ENCODE data around the gene CEP131. TPM values are rescaled to one million over a fixed set of nuclear protein-coding genes. Genes with fewer than 3 reads are reported as not detected.

CEP131 gene
- total RNA-seq, 1 donor from 2014 or later, result 35.1 TPM

- Mint-ChIP-seq H3K4me3 (ENCODE audit: unreplicated experiment) (no peak overlapping the region), H3K9me3 (ENCODE audit: unreplicated experiment) (peaks cover 18% of the 10 kb centered on the region), H3K27me3 (ENCODE audit: unreplicated experiment) (peaks cover 12% of the 10 kb centered on the region), H3K36me3 (ENCODE audit: unreplicated experiment) (no peaks in the 10 kb centered on the region), H3K27ac (ENCODE audit: unreplicated experiment) (no peak overlapping the region), H3K4me1 (ENCODE audit: low read depth, unreplicated experiment) (peaks cover 27% of the 10 kb centered on the region)
- DNase-seq, result no peak
- TF ChIP-seq CTCF (IDR thresholded peaks at IDR 0.05; ENCODE audit: partially characterized antibody, unreplicated experiment), result no peak
Measured at GRCh38 chr17:81257533-81257932, 34.8 kb upstream of the CEP131 start.

GRCh38 chr17:81256616-81257015, 33.9 kb upstream of the CEP131 start:
- Mint-ChIP-seq H3K4me1 (ENCODE audit: low read depth, unreplicated experiment) (peaks cover 27% of the 10 kb centered on the region), H3K9me3 (ENCODE audit: unreplicated experiment) (peaks cover 24% of the 10 kb centered on the region), H3K36me3 (ENCODE audit: unreplicated experiment) (no peaks in the 10 kb centered on the region), H3K27ac (ENCODE audit: unreplicated experiment) (no peak overlapping the region), H3K27me3 (ENCODE audit: unreplicated experiment) (peaks cover 21% of the 10 kb centered on the region), H3K4me3 (ENCODE audit: unreplicated experiment) (no peak overlapping the region)
- DNase-seq, result no peak
- TF ChIP-seq CTCF (IDR thresholded peaks at IDR 0.05; ENCODE audit: partially characterized antibody, unreplicated experiment), result no peak

- H3K27ac Mint-ChIP-seq (ENCODE audit: unreplicated experiment), result peak overlapping the region; percentile 90
- peaks cover 26% of the 10 kb centered on the region for H3K9me3 Mint-ChIP-seq (ENCODE audit: unreplicated experiment)
- peak; percentile 27 for TF ChIP-seq CTCF (IDR thresholded peaks at IDR 0.05; ENCODE audit: partially characterized antibody, unreplicated experiment)
- no peaks in the 10 kb centered on the region for H3K36me3 Mint-ChIP-seq (ENCODE audit: unreplicated experiment)
- H3K4me1 Mint-ChIP-seq (ENCODE audit: low read depth, unreplicated experiment), result peaks cover 34% of the 10 kb centered on the region
- H3K27me3 Mint-ChIP-seq (ENCODE audit: unreplicated experiment), result peaks cover 26% of the 10 kb centered on the region
- DNase-seq, result peak; percentile 73
- peak overlapping the region; percentile 50 for H3K4me3 Mint-ChIP-seq (ENCODE audit: unreplicated experiment)
Measured at GRCh38 chr17:81254955-81255717, 32.4 kb upstream of the CEP131 start.

GRCh38 chr17:81253358-81254131, 30.8 kb upstream of the CEP131 start:
- peak overlapping the region; percentile 83 for H3K4me3 Mint-ChIP-seq (ENCODE audit: unreplicated experiment)
- peaks cover 24% of the 10 kb centered on the region for H3K9me3 Mint-ChIP-seq (ENCODE audit: unreplicated experiment)
- peak; percentile 92 for TF ChIP-seq CTCF (IDR thresholded peaks at IDR 0.05; ENCODE audit: partially characterized antibody, unreplicated experiment)
- peaks cover 37% of the 10 kb centered on the region for H3K4me1 Mint-ChIP-seq (ENCODE audit: low read depth, unreplicated experiment)
- peak; percentile 68 for DNase-seq
- H3K27me3 Mint-ChIP-seq (ENCODE audit: unreplicated experiment), result peaks cover 26% of the 10 kb centered on the region
- H3K36me3 Mint-ChIP-seq (ENCODE audit: unreplicated experiment), result no peaks in the 10 kb centered on the region
- peak overlapping the region; percentile 100 for H3K27ac Mint-ChIP-seq (ENCODE audit: unreplicated experiment)

GRCh38 chr17:81252987-81253329, 30.2 kb upstream of the CEP131 start:
- Mint-ChIP-seq H3K27me3 (ENCODE audit: unreplicated experiment) (peaks cover 31% of the 10 kb centered on the region), H3K4me3 (ENCODE audit: unreplicated experiment) (peak overlapping the region; percentile 83), H3K9me3 (ENCODE audit: unreplicated experiment) (peaks cover 28% of the 10 kb centered on the region), H3K36me3 (ENCODE audit: unreplicated experiment) (no peaks in the 10 kb centered on the region), H3K27ac (ENCODE audit: unreplicated experiment) (peak overlapping the region; percentile 100), H3K4me1 (ENCODE audit: low read depth, unreplicated experiment) (peaks cover 35% of the 10 kb centered on the region)
- TF ChIP-seq CTCF (IDR thresholded peaks at IDR 0.05; ENCODE audit: partially characterized antibody, unreplicated experiment), result no peak
- DNase-seq, result peak; percentile 43
